NCI-H526 treated with DMSO at 0.1 percent for 48 hours (cell line): ENCODE measurements around the gene CFAP97D1.
"Not testable (repeated sequence)": the region's sequence is repeated elsewhere in the genome, so short reads cannot be mapped to it uniquely, and the experiment has no call there.

Source experiments
- DNase-seq: peaks from one replicate; lab custom pipeline; 2025; lab: John Stamatoyannopoulos, UW

The CFAP97D1 gene

DNA sequence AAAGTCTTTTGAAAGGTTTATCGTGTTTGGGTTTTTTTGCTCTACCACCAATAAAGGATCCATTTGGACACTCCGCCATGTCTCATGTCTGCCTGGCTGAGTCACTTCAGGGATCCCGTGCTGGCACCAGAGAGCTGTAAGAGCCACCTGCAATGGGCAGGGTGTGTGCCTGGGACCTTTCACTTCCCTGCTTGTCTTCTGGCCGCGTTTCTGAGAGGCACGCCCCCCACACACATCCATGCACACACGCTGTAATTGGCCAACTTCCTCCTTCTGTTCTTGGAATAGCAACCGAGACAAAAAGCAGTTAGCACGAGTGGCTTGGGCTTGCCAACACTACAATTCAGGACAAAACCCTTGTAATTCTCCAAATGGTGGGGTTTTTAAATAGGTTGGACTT, 11.9 kb upstream of the CFAP97D1 start:
- DNase-seq = no peak

DNA sequence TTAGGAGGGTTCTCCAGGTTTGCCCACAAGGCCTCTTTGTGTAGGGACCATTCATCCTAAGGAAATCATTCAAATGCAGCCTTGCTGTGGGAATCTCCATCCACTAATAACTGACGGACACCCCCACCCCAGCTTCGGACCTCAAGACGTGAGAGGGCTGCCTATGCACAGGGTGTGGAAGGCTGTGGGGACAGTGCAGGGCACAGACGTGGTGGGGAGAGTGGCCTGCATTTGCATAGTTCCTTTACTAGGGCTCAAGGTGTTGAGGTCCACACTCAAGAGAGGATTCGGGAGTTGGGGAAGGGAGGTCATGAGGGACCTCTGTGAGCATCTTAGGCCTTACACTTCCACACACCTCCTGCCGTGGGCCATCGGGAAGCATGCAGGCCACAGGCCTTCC, 11.3 kb upstream of the CFAP97D1 start:
- no peak for DNase-seq

DNA sequence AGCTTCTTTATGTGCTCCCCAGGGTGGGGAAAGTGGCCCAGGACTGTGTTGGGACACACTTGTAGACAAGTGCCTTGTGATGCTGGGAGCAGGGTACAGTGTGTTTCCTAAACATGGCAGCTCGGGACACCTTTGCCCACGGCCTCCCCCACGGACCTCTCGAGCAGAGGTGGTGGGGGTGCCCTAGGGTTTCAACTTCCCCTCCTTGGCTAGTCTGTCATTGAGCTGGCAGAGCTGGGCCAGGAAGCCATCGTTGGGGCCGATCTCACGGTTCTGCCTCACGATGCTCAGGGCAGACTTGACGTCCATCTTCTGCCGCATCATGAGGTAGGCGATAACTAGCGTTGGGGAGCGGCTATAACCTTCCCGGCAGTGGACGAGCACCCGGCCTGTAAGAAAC, 10.8 kb upstream of the CFAP97D1 start:
- DNase-seq = no peak

DNA sequence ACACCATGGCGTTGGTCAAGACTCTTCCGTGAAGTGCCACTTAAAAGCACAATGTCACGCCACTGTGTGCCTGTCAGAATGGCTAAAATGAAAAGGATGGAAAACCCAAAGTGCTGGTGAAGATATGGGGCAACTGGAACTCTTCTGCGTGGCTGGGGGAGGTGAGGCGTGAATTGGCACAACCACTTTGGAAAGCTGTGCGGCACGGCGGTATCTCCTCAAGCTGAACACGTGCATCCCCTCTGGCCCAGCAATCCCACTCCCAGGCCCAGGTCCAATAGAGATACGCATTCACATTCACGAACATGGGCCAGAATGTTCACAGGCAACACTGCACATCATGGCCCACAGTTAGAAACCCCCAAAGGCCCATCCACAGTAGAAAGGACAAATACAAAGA, 10.4 kb upstream of the CFAP97D1 start:
- no peak for DNase-seq

DNA sequence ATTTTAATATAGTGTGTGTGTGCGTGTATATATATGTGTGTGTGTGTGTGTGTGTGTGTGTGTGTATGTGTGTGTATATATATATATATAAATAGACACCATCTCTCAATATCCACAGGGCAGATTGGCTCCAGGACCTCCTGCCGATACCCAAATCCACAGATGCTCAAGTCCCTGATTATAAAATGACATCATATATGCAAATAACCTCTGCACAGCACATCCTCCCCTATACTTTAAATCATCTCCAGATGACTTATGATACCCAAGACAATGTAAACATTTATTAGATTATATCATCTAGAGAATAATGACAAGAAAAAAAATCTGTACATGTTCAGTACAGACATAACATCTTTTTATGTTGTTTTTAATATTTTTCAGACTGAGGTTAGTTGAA, 9.3 kb upstream of the CFAP97D1 start:
- DNase-seq = no peak

DNA sequence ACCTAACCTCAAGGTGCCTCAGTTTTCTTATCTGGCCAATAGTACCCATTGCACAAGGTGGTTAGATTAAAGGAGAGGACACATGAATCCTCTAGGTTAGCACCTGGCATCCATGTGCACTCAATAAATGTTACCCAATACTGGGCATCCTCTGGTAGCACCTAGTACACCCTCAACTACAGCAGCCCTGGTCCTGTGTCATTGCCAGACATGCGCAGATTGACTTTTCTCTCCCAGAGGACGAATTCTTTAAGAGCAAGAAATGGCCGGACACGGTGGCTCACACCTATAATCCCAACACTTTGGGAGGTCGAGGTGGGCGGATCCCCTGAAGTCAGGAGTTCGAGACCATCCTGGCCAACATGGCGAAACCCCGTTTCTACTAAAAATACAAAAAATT, 8.8 kb upstream of the CFAP97D1 start:
- no peak for DNase-seq

DNA sequence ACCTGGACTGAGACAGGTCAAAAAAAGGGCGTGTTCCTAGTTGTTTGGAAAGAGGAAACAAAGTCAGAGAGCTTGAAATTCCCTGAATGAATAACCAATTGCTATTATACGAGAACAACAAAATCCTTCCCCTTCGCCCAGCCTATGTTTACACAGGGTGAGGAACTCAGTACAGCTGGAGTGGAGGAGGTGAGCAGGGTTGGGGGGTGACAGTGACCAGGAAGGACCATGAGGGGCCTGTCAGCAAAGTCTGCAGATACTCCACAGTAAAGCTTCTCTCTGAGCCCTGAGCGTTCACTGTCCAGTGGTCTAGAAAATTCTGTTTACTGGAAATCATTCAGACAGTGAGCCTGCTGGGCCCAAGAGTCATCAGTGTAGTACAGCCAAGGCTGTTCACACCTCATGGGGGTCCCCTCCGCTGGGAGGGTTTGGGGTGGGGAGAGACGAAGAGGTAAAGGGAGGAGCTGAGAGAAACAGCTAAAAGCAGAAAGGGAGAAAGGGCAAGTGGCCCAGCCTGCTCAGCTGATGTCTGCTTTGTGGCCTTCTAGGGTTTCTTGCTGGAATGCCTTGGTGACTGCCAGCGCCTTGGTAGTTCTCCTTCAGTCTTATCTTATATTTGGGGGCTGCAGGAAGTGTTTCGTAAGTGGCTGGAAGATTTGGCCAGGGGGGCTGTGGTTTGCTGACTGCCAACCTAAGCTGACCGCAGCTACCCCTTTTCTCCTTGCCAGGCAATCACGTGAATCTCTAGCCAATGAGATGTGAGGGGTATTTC, 7.2 kb upstream of the CFAP97D1 start:
- DNase-seq = no peak

DNA sequence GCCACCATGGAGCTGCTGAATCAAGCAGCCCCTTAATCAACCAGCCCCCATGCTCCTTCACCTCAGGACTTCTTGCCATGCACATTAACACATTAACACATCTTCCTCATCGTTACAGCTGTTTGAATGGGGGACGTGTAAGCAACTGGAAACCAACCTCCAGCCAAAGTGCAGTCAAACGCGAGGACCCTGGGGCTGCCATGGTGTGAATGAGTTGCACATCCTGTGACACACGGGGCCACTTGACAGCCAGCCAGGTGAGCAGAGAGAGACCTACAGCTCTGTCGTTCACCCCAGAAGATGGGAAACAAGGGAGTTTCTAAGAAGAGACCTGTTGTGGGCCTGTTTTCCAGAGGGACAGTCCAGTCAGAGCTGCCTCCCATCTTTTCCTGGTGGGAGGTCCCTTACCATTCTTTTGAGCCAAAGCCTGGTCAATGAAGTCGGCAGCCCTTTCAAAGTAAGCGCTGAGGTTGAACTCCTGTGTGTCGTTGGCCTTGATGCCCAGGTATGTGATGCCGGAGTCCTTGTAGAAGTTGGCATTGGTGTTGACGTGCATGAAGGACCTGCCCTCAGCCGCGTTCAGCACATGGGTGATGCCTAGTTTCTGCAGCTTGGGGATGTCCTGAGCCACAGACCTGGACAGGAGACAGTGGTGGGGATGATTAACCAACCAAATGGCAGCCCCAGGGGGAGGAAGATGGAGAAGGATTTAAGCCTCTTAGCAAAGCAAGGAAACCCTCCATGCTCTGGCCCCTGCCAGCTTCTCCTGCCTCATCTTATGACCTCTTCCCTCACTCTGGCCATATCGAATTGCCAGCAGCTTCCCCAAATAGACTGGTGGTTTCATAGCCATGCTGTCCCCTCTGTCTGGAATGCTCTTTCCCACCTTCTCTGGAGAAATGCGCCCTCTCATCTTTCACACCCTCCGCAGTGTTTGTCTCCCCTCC, 5.7 kb upstream of the CFAP97D1 start:
- DNase-seq = no peak

DNA sequence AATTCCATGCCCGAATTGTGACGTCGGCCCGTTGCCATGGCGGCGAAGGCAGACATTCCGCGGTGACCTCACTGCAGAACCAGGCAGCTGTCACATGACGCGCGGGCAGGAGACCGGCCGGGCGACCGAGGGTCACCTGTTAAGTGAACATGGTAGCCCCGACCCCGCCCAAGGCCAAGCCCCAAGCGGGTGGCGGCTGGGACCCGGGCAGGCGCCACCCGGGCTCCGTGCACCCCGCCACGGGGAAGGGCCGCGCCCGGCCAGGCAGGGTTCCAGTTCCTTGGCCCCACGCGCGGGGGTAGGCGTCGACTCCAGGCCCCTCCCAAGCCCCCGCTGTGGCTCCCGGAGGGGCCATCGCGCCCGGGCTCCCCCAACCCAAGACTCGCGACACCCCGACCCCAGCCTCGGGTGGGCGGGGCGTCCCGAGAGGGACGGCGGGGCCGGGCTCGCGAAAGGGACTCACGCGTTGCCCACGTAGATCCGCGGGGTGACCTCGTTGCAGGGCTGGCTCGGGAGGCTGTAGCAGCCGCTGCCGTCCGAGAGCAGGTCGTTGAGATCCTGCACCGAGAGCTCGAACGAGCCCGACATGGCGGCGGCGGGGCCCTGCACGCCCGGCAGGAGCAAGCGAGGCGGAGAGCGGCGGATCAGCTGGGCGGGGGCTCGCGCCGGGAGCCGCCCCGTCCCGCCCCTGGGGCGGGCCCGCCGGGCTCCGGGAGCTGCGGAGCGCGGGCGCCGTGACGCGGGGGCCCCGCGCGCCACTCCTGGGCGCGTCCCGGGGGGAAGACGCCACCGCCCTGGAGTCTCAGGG, 1.7 kb upstream of the CFAP97D1 start, which contains the start of gene DUSP3:
DUSP3 (minus strand) TSS at position 641 of the 808 bp plus-strand sequence; CDS start at position 588, 53 bp downstream.
- peak; percentile 49 for DNase-seq

DNA sequence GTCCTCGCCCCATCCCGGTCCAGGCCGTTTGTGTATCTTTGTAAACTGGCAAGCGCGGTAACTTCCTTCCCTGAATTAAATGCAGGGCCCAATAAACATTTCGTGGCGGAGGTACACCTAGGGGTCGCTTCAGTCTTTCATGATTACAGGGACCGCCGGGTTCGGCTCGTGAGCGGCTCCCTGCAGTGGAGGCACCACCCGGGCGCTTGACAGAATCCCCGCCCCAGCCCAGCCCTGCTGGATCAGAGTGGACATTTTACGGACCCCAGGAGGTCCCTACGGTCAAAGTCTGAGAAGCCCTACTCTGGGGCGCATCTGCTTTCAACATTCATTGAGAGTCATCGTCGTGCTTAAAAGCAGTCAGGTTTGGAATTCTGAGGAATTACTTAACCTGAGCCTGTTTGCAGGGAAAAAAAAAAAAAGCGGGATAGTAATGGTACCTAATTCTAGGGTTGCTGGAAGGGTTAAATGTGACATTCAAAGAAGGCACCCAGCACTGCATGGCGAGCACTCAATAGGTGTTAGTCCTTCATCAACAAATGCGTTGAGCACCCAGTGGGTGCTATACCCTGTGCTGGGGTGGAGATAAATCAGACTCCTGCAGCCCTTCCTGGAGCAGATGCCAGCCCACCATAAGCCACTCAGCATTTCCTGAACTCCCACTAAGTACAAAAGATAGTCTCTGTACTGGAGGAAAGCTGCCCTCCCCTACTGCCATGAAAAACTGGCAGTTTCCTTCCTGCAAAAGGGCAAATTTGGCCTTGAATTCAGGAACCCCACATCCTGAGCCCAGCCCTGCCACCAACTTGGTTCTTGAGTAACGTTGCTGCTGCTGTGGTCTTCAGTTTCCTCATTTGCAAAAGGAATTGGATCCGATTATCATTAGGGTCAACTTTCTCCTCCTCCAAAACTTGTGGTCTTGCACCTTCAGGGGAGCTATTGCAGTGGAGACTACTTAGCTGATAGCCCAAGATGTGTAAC, 800 bp upstream of the CFAP97D1 start:
- DNase-seq = peak; percentile 44

DNA sequence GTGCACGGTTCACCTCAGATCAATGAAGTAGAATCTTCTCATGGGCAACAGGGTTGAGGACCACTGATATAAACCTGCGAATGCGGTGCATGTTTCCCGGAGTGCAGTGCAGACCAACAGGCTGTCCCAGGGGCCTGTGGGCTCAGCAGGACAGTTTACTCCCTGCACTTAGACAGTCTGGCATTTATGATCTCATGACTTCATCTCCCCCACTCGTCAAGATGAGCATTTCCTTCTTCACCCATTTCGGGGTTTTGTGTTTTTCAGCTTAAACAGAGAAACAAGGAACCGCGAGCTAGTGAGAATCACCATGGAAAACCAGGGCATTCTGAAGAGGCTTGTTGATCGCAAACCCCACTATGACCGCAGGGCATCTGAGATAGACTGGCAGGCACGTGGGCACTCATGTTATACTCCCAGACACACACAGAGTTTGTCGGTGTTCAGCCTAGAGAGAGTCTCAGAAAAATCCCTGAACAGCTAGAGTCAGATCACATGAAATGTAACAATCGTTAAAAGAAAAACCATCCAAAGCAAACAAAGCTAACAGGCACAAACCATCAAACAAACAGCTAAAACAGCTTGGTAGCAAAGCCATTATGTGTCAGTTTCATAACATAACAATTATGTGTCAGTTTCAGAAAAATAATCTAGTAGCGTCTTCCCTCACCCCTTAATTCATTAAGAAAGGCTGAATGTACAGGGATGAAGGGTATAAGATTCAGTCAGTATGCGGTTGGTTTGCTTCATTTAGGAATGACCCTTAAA, 2.9 kb downstream of the CFAP97D1 start:
- no peak for DNase-seq

DNA sequence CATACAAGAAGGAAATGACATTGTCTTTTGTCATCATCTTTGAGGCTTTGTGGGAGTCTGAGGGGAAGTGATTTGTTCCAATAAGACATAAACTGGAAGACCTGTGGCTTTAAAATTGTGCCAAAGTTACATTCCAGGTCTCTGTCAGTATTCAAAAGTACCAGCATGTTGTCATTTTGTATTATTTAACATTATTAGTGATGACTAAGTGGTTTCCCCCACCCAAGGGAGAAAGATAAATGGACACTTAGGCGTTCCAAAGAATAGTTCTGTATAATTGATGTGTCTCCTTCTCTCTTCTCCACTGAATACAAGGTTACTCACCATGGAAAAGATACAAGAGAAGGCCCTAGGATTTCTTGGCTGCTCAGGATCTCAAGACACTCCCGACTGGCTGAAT, 3.8 kb downstream of the CFAP97D1 start:
- DNase-seq = no peak

DNA sequence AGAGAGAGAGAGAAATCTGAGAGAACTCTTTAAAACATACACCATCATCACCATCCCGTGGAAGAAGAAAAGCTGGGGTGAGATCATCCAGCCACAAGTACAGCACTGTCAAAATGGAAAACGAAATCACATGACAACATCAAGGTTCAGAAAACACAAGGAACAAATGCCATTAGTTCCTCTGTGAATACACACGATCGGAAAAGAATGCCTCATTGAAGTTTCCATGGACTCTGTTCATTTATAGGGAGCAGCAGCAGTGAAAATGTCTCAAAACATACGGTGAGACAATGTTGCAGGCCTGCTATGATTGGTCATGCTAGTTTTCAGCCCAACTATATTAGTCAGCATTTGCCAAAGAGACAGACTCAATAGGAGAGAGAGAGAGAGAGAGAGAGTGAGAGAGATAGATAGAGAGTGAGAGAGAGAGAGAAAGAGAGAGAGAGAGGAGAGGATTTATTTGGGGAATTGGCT, 4.4 kb downstream of the CFAP97D1 start:
- DNase-seq = no peak

DNA sequence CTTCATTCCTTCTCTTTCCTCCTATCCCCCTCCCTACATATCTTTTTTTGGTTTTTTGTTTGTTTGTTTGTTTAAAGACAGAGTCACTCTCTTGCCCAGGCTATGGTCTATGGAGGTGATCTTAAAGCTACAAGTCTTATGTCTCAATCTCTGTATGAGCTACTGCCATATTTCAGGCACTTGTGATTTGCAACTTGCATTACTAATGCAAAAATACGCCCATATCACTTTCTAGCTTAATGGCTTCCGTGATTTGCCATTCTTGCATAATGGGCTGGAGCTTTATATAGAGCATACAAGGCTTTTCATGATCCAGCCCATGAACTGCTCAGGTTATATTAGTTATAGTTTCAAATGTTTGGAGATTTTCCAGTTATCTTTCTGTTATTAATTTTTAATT, 7.5 kb downstream of the CFAP97D1 start:
- DNase-seq = no peak

DNA sequence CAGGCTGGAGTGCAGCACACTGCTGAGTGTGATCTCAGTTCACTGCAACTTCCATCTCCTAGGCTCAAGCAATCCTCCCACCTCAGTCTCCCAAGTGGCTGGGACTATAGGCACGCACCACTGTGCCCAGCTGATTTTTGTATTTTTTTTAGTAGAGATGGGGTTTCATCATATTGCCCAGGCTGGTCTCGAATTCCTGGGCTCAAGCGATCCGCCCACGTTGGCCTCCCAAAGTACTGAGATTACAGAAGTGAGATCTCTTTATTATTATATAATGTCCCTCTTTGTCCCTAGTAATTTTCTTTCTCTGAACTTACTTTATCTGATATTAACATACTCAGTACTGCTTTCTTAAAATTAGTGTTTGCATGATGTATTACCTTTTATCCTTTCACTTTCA, 8.3 kb downstream of the CFAP97D1 start:
- no peak for DNase-seq

DNA sequence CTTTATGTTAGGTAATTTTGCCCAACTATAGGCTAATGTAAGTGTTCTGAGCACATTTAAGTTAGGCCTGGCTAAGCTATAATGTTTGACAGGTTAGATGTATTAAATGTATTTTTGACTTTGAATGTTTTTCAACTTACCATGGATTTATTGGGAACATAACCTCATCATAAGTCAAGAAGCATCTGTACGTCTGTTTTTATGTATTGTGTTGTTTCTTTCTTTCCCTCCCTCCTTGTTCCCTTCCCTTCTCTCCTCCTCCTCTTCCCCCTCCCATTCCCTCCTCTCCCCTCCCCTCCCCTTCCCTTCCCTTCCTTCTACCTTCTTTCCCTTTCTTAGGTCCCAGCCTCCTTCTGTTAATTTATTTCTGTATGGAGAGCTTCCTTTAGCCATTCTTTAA, 9.2 kb downstream of the CFAP97D1 start:
- no peak for DNase-seq

DNA sequence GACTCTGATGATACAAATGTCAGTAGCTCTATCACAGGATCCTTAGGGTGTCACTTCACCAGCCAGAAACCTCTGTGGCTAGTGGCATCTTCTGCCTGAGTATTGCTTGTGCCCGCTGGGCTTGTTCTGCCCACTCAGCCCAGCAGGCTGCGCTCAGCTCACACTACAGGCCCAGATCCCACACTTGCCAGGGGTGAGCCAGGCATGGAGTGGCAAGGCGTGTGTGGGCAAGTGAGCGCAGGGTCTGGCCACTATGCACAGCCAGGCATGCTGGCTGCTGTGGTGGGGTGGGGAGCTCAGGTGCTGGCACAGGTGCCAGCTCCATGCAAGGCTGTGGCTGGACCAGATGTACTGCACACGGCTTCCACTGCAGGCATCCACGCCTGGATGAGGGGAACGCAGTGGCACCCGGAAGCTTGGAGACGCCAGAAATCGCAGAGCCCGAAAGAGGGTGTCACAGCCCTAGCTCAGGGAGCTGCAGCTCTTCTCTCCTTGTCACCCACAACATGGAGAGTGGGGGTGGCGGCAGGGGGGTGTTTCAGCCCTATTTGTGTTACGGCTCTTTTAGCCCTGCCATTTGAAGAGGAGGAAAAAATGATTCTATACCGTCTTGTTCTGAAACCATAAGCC, 10.2 kb downstream of the CFAP97D1 start:
- DNase-seq = peak; percentile 35

DNA sequence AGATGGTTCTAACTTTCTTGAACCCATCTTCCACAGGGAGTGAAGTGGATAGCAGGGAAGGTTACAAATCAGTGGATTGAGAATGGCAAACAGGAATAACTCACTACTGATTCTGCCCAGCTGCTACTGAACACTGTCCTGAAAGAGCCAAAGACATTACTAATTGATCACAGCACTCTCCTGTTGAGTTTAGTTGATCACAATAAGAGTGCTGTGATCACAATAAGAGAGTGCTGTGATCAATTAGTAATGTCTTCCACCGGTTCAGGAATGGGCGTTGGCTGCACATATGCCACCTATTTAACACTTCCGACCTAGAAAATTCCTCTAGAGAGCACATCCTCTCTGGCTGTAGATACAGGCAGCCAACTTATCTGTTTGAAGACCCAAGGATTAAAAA, 11.4 kb downstream of the CFAP97D1 start:
- DNase-seq = peak; percentile 85

DNA sequence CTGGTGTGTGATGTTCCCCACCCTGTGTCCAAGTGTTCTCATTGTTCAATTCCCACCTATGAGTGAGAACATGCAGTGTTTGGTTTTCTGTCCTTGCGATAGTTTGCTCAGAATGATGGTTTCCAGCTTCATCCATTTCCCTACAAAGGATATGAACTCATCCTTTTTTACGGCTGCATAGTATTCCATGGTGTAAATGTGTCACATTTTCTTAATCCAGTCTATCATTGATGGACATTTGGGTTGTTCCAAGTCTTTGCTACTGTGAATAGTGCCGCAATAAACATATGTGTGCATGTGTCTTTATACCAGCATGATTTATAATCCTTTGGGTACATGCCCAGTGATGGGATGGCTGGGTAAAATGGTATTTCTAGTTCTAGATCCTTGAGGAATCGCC, 12.4 kb downstream of the CFAP97D1 start:
- not testable (repeated sequence) for DNase-seq

DNA sequence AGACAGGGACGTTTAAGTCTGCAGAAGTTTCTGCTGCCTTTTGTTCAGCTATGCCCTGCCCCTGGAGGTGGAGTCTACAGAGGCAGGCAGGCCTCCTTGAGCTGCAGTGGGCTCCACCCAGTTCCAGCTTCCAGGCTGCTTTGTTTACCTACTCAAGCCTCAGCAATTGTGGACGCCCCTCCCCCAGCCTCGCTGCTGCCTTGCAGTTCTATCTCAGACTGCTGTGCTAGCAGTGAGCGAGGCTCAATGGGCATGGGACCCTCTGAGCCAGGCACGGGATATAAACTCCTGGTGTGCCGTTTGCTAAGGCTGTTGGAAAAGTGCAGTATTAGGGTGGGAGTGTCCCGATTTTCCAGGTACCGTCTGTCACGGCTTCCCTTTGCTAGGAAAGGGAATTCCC, 17.8 kb downstream of the CFAP97D1 start:
- DNase-seq = not testable (repeated sequence)
